NCI-H187 (cell line): Measurements from ENCODE around the gene LFNG.
A peak's percentile ranks its signal among the peaks of the same experiment; 100 is the strongest.
"Not testable (repeated sequence)": the region's sequence is repeated elsewhere in the genome, so short reads cannot be mapped to it uniquely, and the experiment has no call there.

Source experiments
- DNase-seq, 2 experiments: peaks; one replicate each; lab custom pipeline; 2025; lab: John Stamatoyannopoulos, UW

Gene LFNG

DNA sequence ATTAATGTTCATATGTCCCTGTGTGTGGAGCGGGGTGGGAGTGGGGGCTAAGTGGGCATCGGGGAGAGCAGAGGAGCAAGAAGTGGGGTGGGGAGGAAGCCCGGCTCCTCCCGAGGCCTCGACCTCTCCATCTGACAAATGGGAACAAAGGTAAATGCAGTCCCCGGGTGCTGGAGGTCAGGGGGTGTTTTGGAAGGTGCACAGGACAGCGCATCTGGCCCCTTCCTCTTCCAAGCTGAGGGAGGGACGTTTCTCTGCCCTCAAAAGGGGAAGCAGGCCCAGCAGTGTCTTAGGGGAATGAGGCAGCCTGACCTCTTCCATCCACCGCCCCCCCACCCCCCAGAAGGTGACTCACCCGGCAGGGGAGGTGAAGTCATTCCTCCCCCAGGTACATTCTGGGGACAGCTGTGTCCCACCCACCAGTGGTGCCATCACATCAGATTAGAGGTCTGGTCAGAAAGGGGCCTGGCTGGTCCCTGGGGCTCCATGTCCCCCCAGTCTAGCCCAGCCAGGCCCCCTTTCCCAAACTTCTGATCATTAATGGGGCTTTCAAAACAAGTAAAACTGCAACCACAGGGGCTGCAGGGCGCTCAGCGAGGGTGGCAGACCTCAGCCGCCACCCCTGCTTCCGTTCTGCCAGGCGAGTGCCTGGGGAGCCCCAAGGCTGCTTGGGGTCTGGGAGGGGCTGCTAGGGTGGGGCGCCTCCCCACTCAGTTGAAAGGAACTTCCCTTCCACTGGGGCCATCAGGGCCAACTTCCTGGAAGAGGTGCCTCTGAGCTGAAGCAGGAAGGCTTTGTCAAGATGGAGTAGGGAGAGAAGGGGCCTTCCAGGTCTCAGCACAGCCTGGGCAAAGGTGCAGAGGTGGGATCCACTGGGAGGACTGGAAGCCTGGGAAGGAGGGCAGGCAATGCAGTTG, 10.8 kb downstream of the LFNG start:
- no peak for DNase-seq

- DNase-seq: peak; percentile 46 to 51
Observed at GRCh38 chr7:2530994-2531795, 11.6 kb downstream of the LFNG start.

- DNase-seq: peak in 1 of 2 experiments; percentile 56
Observed at GRCh38 chr7:2531796-2532110, 12.2 kb downstream of the LFNG start.

- peak in 1 of 2 experiments; percentile 32 for DNase-seq
Observed at GRCh38 chr7:2532199-2532772, 12.7 kb downstream of the LFNG start.

DNA sequence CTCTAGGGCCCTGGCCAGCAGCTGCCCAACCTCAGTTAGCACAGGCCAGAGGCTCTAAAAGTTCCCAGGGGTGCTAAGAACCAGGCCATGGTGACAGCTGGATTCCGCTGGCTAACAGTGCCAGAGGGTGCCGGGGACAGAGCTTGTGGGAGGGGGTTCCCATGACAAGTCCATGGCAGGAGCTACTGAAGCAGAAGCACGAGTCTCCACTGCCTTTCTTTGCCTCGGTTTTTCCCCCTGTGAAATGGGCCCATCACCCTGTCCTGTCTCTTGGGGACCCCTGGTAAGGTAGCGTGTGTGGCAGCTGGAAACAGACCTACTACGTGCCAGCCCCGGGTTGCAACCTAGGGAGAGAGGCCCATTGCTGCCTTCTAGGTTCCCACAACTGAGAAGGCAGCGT, 13.2 kb downstream of the LFNG start:
- not testable (repeated sequence) for DNase-seq

GRCh38 chr7:2533566-2533965, 14.0 kb downstream of the LFNG start:
- not testable (repeated sequence) for DNase-seq

DNA sequence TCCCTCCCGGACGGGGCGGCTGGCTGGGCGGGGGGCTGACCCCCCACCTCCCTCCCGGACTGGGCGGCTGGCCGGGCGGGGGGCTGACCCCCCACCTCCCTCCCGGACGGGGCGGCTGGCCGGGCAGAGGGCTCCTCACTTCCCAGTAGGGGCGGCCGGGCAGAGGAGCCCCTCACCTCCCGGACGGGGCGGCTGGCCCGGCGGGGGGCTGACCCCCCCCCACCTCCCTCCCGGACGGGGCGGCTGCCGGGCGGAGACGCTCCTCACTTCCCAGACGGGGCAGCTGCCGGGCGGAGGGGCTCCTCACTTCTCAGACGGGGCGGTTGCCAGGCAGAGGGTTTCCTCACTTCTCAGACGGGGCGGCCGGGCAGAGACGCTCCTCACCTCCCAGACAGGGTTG, 14.6 kb downstream of the LFNG start:
- DNase-seq: not testable (repeated sequence)

DNA sequence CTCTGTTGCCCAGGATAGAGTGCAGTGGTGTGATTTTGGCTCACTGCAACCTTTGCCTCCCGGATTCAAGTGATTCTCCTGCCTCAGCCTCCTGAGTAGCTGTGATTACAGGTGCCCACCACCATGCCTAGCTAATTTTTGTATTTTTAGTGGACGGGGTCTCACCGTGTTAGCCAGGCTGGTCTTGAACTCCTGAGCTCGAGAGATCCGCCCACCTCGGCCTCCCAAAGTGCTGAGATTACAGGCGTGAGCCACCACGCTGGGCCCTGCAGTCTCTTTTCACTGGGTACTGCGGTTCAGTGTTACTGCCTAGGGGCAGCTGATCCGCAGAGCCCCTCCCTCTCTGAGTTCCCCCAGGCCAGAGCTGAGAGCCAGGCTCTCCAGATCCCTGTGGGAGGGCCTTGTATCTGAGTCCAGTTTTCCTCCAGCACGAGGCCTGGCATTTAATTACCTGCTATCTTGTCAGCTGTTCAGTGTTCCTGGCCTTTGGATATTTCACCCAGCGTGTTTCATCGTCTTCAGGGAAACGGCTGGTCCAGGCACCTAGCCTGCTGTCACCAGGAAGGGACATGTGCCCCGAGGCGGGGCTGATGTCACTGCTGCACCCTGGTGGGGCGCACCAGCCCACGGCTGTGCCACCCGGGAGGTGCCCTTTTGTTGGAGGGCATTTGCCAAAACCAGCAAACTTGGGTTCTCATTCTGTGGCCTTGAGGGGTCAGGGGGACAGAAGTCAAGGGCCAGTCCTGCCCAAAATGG, 16.5 kb downstream of the LFNG start:
- not testable (repeated sequence) for DNase-seq

- no peak for DNase-seq
Observed at GRCh38 chr7:2537981-2538851, 18.6 kb downstream of the LFNG start.

DNA sequence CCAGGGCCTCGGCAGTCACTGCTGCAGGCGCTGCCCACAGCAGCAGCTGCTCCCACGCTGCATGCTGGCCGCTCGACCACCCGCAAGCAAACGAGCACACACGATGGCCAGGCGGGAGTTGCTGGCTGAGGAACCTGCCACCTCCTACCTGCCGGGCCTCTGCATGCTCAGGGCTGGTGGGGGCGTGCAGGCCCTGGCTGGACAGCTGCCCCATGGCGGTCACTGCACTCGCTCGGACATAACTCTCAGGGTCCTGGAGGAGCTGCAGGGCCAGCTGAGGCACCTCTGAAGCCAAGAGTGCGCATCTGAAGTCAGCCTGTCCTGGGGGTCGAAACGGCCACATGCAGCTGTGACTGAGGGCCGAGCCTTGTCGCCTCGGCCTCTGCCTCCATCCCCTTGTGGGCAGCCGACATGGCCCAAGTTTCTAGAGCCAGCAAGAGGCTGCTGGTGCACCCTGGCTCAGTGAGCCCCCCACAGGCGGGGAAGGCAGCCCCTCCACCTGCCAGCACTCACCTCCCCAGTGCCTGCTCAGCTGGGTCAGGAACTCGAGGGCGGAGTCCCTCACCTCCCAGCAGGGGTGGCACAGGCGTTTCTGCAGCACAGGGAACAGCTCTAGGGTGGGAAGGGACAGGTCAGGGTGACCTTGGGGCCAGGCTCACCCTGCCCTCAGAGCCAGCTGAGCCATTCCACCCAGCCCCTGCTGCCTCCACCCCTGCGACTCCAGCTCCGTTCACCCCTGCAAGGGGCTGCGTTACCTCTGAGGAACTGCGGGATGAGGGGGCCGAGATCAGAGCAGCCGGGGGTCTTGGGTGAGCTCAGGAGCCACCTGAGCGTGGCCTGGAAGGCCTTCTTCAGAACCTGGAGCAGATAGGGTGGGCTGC, 19.7 kb downstream of the LFNG start:
- no peak for DNase-seq

GRCh38 chr7:2540133-2540532, 20.6 kb downstream of the LFNG start:
- no peak for DNase-seq

- no peak for DNase-seq
Observed at GRCh38 chr7:2540641-2541051, 21.1 kb downstream of the LFNG start.

- no peak for DNase-seq
Observed at GRCh38 chr7:2541291-2542010, 21.9 kb downstream of the LFNG start.

GRCh38 chr7:2542011-2542915, 22.7 kb downstream of the LFNG start:
- no peak for DNase-seq

GRCh38 chr7:2542916-2543871, 23.6 kb downstream of the LFNG start:
- DNase-seq: no peak

DNA sequence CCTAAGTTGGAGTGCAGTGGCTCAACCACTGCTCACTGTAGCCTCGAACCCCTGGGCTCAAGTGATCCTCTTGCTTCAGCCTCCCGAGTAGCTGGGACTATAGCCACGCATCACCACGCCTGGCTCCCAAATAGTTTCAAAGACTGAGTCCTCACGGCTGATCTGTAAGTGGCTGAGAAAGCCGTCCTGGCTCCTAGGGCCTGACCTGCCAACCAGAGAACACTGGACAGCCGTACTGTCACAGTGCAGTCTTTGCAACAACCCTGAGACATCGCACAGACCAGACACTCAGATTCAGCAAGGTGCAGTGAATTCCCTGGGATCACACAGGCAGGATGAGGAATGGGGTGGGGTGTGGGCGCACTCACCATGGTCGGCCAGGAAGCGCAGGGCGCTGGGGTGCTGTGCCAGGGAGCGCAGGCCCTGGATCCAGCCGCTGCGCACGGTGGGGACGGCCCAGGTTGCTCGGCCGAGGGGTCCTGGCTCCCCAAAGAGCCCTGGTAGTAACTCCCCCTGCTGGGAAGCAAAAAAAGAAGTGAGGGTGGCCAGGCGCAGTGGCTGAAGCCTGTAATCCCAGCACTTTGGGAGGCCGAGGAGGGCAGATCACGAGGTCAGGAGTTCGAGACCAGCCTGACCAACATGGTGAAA, 25.1 kb downstream of the LFNG start:
- no peak for DNase-seq
